Measurements from ENCODE around the gene THNSL1.

DNA sequence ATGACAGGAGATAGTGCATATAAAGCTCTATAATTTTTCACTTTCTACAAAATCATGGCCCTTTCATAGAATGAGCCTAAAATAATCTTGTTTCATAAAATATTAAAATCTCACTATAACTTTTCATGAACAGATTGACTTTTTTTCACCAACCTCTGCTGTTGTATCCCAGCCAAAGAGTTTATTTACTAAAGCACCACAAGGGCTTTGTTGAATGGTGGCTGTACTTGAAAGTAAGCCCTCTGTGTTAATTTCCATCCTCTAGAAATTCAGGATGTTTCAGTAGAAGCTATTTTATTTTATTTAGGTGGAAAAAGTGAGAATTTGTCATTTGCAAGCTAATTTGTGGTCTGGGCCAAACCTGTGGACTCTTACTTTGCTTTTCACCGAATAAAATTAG lies 30.2 kb downstream of the THNSL1 start:
- TF ChIP-seq POLR2A (IDR thresholded peaks at IDR 0.05) (no peak), EP300 (IDR thresholded peaks at IDR 0.05) (no peak)
- TF ChIP-seq, protein P1, sequence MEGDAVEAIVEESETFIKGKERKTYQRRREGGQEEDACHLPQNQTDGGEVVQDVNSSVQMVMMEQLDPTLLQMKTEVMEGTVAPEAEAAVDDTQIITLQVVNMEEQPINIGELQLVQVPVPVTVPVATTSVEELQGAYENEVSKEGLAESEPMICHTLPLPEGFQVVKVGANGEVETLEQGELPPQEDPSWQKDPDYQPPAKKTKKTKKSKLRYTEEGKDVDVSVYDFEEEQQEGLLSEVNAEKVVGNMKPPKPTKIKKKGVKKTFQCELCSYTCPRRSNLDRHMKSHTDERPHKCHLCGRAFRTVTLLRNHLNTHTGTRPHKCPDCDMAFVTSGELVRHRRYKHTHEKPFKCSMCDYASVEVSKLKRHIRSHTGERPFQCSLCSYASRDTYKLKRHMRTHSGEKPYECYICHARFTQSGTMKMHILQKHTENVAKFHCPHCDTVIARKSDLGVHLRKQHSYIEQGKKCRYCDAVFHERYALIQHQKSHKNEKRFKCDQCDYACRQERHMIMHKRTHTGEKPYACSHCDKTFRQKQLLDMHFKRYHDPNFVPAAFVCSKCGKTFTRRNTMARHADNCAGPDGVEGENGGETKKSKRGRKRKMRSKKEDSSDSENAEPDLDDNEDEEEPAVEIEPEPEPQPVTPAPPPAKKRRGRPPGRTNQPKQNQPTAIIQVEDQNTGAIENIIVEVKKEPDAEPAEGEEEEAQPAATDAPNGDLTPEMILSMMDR (IDR thresholded peaks at IDR 0.05) = no peak
